ENCODE results near the gene GNAT1. TPM values are rescaled to one million over a fixed set of nuclear protein-coding genes. Genes with fewer than 3 reads are reported as not detected.

Gene GNAT1
- polyA plus RNA-seq, 1 donor (not counting 4 experiments of a cell fraction or from before 2014, with no cell fraction given) = 0.12 TPM

GRCh38 chr3:50214824-50215223, 23.4 kb downstream of the GNAT1 start:
- peaks cover 8% of the 10 kb centered on the region for H3K27me3 ChIP-seq (ENCODE audit: control insufficient read depth, extremely low read depth, insufficient read depth, low read length)
- H3K4me2 ChIP-seq (ENCODE audit: control insufficient read depth, extremely low read depth, insufficient read depth, low read depth, low read length) = no peak overlapping the region
- TF ChIP-seq CTCF (optimal IDR thresholded peaks at IDR 0.05 in 1 of 3, IDR thresholded peaks at IDR 0.05 in 1 of 3, conservative IDR thresholded peaks at IDR 0.05 in 1 of 3; ENCODE audit: extremely low read depth in 1 of 3, insufficient read depth in 2 of 3, low read length in 3 of 3) = no peak
- TF ChIP-seq EZH2 (IDR thresholded peaks at IDR 0.05; ENCODE audit: low read length) = no peak
- no peak for DNase-seq (ENCODE audit: low read depth, low spot score)
- no peaks in the 10 kb centered on the region for H3K9me1 ChIP-seq (ENCODE audit: control insufficient read depth, extremely low read depth, insufficient read depth, low read length)
- no peaks in the 10 kb centered on the region for H3K79me2 ChIP-seq (ENCODE audit: control insufficient read depth, insufficient read depth, low read length)
- no peak overlapping the region for H2AFZ ChIP-seq (ENCODE audit: control insufficient read depth, low read length)
- H3K27ac ChIP-seq (ENCODE audit: control insufficient read depth, insufficient read depth, low read length) = no peak overlapping the region
- peaks cover 11% of the 10 kb centered on the region for H3K4me1 ChIP-seq (ENCODE audit: control insufficient read depth, extremely low read depth, insufficient read depth, low read length)
- no peaks in the 10 kb centered on the region for H4K20me1 ChIP-seq (ENCODE audit: control insufficient read depth, extremely low read depth, insufficient read depth, low read length)
- no peak overlapping the region for H3K9ac ChIP-seq (ENCODE audit: control insufficient read depth, extremely low read depth, insufficient read depth, low read length)
- dilution Hi-C loops (cut with MboI; ENCODE audit: extremely low pct_ligation_motif_present, low sequenced_read_pairs) = no loop called here
- H3K36me3 ChIP-seq (ENCODE audit: control insufficient read depth in 2 of 2, extremely low read depth in 1 of 2, insufficient read depth in 2 of 2, low read length in 2 of 2) = no peaks in the 10 kb centered on the region
- H3K9me3 ChIP-seq (ENCODE audit: control insufficient read depth, low read depth, low read length) = no peaks in the 10 kb centered on the region
- no peak overlapping the region for H3K4me3 ChIP-seq (ENCODE audit: control insufficient read depth in 2 of 3, extremely low read depth in 1 of 3, insufficient read depth in 2 of 3, low read depth in 1 of 3, low read length in 3 of 3)
- FAIRE-seq = no peak

GRCh38 chr3:50215529-50215928, 24.1 kb downstream of the GNAT1 start:
- Histone ChIP-seq H3K27ac (ENCODE audit: control insufficient read depth, insufficient read depth, low read length) (no peak overlapping the region), H3K9ac (ENCODE audit: control insufficient read depth, extremely low read depth, insufficient read depth, low read length) (no peak overlapping the region), H3K4me3 (ENCODE audit: control insufficient read depth in 2 of 3, extremely low read depth in 1 of 3, insufficient read depth in 2 of 3, low read depth in 1 of 3, low read length in 3 of 3) (no peak overlapping the region), H3K4me2 (ENCODE audit: control insufficient read depth, extremely low read depth, insufficient read depth, low read depth, low read length) (no peak overlapping the region), H2AFZ (ENCODE audit: control insufficient read depth, low read length) (no peak overlapping the region), H4K20me1 (ENCODE audit: control insufficient read depth, extremely low read depth, insufficient read depth, low read length) (no peaks in the 10 kb centered on the region), H3K79me2 (ENCODE audit: control insufficient read depth, insufficient read depth, low read length) (no peaks in the 10 kb centered on the region), H3K4me1 (ENCODE audit: control insufficient read depth, extremely low read depth, insufficient read depth, low read length) (peaks cover 11% of the 10 kb centered on the region), H3K27me3 (ENCODE audit: control insufficient read depth, extremely low read depth, insufficient read depth, low read length) (peaks cover 3% of the 10 kb centered on the region), H3K9me1 (ENCODE audit: control insufficient read depth, extremely low read depth, insufficient read depth, low read length) (no peaks in the 10 kb centered on the region), H3K36me3 (ENCODE audit: control insufficient read depth in 2 of 2, extremely low read depth in 1 of 2, insufficient read depth in 2 of 2, low read length in 2 of 2) (no peaks in the 10 kb centered on the region), H3K9me3 (ENCODE audit: control insufficient read depth, low read depth, low read length) (no peaks in the 10 kb centered on the region)
- no peak for DNase-seq (ENCODE audit: low read depth, low spot score)
- dilution Hi-C loops (cut with MboI; ENCODE audit: extremely low pct_ligation_motif_present, low sequenced_read_pairs) = no loop called here
- FAIRE-seq = no peak
- TF ChIP-seq CTCF (optimal IDR thresholded peaks at IDR 0.05 in 1 of 3, IDR thresholded peaks at IDR 0.05 in 1 of 3, conservative IDR thresholded peaks at IDR 0.05 in 1 of 3; ENCODE audit: extremely low read depth in 1 of 3, insufficient read depth in 2 of 3, low read length in 3 of 3) = no peak
- TF ChIP-seq EZH2 (IDR thresholded peaks at IDR 0.05; ENCODE audit: low read length) = no peak
